Measurements from ENCODE around the gene TPTE. TPM values are rescaled to one million over a fixed set of nuclear protein-coding genes. Genes with fewer than 3 reads are reported as not detected.
"Not testable (repeated sequence)": the region's sequence is repeated elsewhere in the genome, so short reads cannot be mapped to it uniquely, and the experiment has no call there.

Gene TPTE
- total and polyA plus RNA-seq, 9 of the 15 experiments (the other 6 are each of a cell fraction or from before 2014, with no cell fraction given), result 0.59 to 4.4 (median 2.4) TPM

DNA sequence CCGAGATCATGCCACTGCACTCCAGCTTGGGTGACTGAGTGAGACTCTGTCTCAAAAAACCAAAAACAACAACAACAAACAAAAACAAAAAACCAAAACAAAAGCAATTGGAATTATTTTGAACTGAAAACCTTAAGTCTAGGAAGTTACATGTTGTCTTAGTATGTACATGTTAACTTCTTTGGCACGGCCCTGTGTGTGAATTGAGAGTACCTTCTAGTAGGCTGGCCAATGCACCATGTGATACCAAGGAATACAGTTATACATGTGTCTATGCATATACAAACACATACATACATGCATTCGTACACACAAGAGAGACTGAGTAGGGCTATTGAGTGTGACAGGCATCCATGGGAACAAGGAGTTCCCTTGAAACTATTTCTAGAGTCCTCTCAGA is 18.6 kb downstream of the TPTE start:
- H3K36me3 ChIP-seq (ENCODE audit: control insufficient read depth, insufficient read depth, low read length), result no peaks in the 10 kb centered on the region
- no peaks in the 10 kb centered on the region for H4K20me1 ChIP-seq (replicated peaks; ENCODE audit: control insufficient read depth, insufficient read depth, low read length)
- POLR2A ChIA-PET, result no interaction called here
- no peak for TF ChIP-seq RUNX1 (IDR thresholded peaks at IDR 0.05; ENCODE audit: low read depth)
- TF ChIP-seq ARID4B (CRISPR knock-in tag; IDR thresholded peaks at IDR 0.05), result no peak
- TF ChIP-seq, protein P1, sequence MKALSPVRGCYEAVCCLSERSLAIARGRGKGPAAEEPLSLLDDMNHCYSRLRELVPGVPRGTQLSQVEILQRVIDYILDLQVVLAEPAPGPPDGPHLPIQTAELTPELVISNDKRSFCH (CRISPR knock-in tag; IDR thresholded peaks at IDR 0.05), result no peak
- TF ChIP-seq, protein P1 (tag; IDR thresholded peaks at IDR 0.05), result no peak
- no peaks in the 10 kb centered on the region for H3K9me1 ChIP-seq (ENCODE audit: control insufficient read depth, insufficient read depth, low read length)
- 9% methylated on average over 3 of the region's 3 CpGs for WGBS (ENCODE audit: insufficient coverage, low coverage, missing lambda C conversion rate)
- DNase-seq (ENCODE audit: extremely low read depth in 1 of 4, low spot score in 3 of 4) (no peak), FAIRE-seq (no peak), ATAC-seq (no peak)
- in situ Hi-C loops (cut with MboI), result no loop called here
- H3K79me2 ChIP-seq (ENCODE audit: control insufficient read depth, insufficient read depth, low read length), result no peaks in the 10 kb centered on the region
- no peak overlapping the region for H2AFZ ChIP-seq (ENCODE audit: low read depth, low read length)
- intact Hi-C loops (cut with micrococcal nuclease), result no loop called here
- no peak overlapping the region for H3K4me3 ChIP-seq
- no peak overlapping the region for H3K4me2 ChIP-seq (ENCODE audit: insufficient read depth, low read length)
- H3K4me1 ChIP-seq (replicated peaks in 1 of 2; ENCODE audit: control insufficient read depth in 2 of 2, insufficient read depth in 2 of 2, low read length in 2 of 2), result no peaks in the 10 kb centered on the region
- no peaks in the 10 kb centered on the region; the same call in 1 of the 2 replicates for H3K9me3 ChIP-seq (replicated peaks; ENCODE audit: control insufficient read depth, insufficient read depth, low read depth, low read length)
- H3K27ac ChIP-seq (ENCODE audit: extremely low read depth, low read depth, low read length), result no peak overlapping the region
- CTCF ChIA-PET (ENCODE audit: low intra/inter-chr PET ratio), result no interaction called here
- H3K27me3 ChIP-seq (ENCODE audit: control insufficient read depth in 2 of 2, insufficient read depth in 2 of 2, low read length in 2 of 2), result no peaks in the 10 kb centered on the region
- no peak overlapping the region for H3K9ac ChIP-seq (ENCODE audit: insufficient read depth in 1 of 2, low read depth in 2 of 2, low read length in 2 of 2)
- no TSS peak for BruUV-seq (replicated peaks)

DNA sequence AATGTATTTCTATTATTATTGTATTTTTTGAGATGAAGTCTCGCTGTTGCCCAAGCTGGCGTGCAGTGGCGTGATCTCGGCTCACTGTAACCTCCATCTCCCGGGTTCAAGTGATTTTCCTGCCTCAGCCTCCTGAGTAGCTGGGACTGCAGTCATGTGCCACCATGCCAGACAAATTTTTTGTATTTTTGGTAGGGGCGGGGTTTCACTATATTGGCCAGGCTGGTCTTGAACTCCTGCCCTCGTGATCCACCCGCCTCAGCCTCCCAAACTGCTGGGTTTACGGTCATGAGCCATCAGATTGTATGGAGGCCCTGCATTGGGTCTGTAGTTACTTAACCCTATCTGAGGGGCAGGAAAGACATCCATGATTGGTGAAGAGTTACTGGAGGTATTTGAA is 23.0 kb downstream of the TPTE start:
- H3K4me1 ChIP-seq (replicated peaks in 1 of 2; ENCODE audit: control insufficient read depth in 2 of 2, insufficient read depth in 2 of 2, low read length in 2 of 2); H3K36me3 ChIP-seq (ENCODE audit: control insufficient read depth, insufficient read depth, low read length); H3K4me3 ChIP-seq; ATAC-seq; DNase-seq (ENCODE audit: extremely low read depth in 1 of 4, low spot score in 3 of 4); POLR2A ChIA-PET; H3K79me2 ChIP-seq (ENCODE audit: control insufficient read depth, insufficient read depth, low read length); H3K9me1 ChIP-seq (ENCODE audit: control insufficient read depth, insufficient read depth, low read length); H3K9me3 ChIP-seq (replicated peaks; ENCODE audit: control insufficient read depth, insufficient read depth, low read depth, low read length); H3K9ac ChIP-seq (ENCODE audit: insufficient read depth in 1 of 2, low read depth in 2 of 2, low read length in 2 of 2); H3K27me3 ChIP-seq (ENCODE audit: control insufficient read depth in 2 of 2, insufficient read depth in 2 of 2, low read length in 2 of 2); FAIRE-seq; H3K27ac ChIP-seq (ENCODE audit: extremely low read depth, low read depth, low read length); BruUV-seq (replicated peaks); H2AFZ ChIP-seq (ENCODE audit: low read depth, low read length); in situ Hi-C loops (cut with MboI); H3K4me2 ChIP-seq (ENCODE audit: insufficient read depth, low read length); intact Hi-C loops (cut with micrococcal nuclease); H4K20me1 ChIP-seq (replicated peaks; ENCODE audit: control insufficient read depth, insufficient read depth, low read length); CTCF ChIA-PET (ENCODE audit: low intra/inter-chr PET ratio): not testable (repeated sequence)
- WGBS (ENCODE audit: insufficient coverage, low coverage, missing lambda C conversion rate), result 15% methylated on average over 9 of the region's 9 CpGs

GRCh38 chr21:10547868-10548267 is 26.5 kb downstream of the TPTE start:
- H3K4me1 ChIP-seq (replicated peaks in 1 of 2; ENCODE audit: control insufficient read depth in 2 of 2, insufficient read depth in 2 of 2, low read length in 2 of 2); in situ Hi-C loops (cut with MboI); H4K20me1 ChIP-seq (replicated peaks; ENCODE audit: control insufficient read depth, insufficient read depth, low read length); BruUV-seq (replicated peaks); DNase-seq (ENCODE audit: extremely low read depth in 1 of 4, low spot score in 3 of 4); H3K36me3 ChIP-seq (ENCODE audit: control insufficient read depth, insufficient read depth, low read length); H3K9ac ChIP-seq (ENCODE audit: insufficient read depth in 1 of 2, low read depth in 2 of 2, low read length in 2 of 2); intact Hi-C loops (cut with micrococcal nuclease); H3K9me3 ChIP-seq (replicated peaks; ENCODE audit: control insufficient read depth, insufficient read depth, low read depth, low read length); CTCF ChIA-PET (ENCODE audit: low intra/inter-chr PET ratio); H2AFZ ChIP-seq (ENCODE audit: low read depth, low read length); H3K4me3 ChIP-seq; FAIRE-seq; H3K27ac ChIP-seq (ENCODE audit: extremely low read depth, low read depth, low read length); ATAC-seq; H3K27me3 ChIP-seq (ENCODE audit: control insufficient read depth in 2 of 2, insufficient read depth in 2 of 2, low read length in 2 of 2); H3K9me1 ChIP-seq (ENCODE audit: control insufficient read depth, insufficient read depth, low read length); H3K79me2 ChIP-seq (ENCODE audit: control insufficient read depth, insufficient read depth, low read length); POLR2A ChIA-PET; H3K4me2 ChIP-seq (ENCODE audit: insufficient read depth, low read length): not testable (repeated sequence)
- WGBS (ENCODE audit: insufficient coverage, low coverage, missing lambda C conversion rate), result 7% methylated on average over 4 of the region's 4 CpGs

All from K562 (cell line).